Memory B cell (primary cell): ENCODE results near the gene LTA.

Experiments
- ATAC-seq: fragments of 150-1000 bp; cut with Tn5 transposase; 2 replicates; pipeline ENCODE4 v1.10.0; 2021; ENCODE audit warnings: low read depth, mild to moderate bottlenecking, moderate library complexity
- DNase-seq, 2 donors: peaks; one replicate each; pipeline ENCODE4 v3.0.0; 2022; ENCODE audit warnings: low spot score in 2 of 2
- H3K27ac Mint-ChIP-seq: one replicate; pipeline ENCODE4 v1.8.0; 2022; ENCODE audit warnings: mild to moderate bottlenecking, moderate library complexity, mixed read lengths
- H3K27me3 Mint-ChIP-seq: one replicate; pipeline ENCODE4 v1.8.0; 2022; ENCODE audit warnings: mixed read lengths
- H3K36me3 Mint-ChIP-seq: one replicate; pipeline ENCODE4 v1.8.0; 2022; ENCODE audit warnings: mild to moderate bottlenecking, mixed read lengths
- H3K4me1 Mint-ChIP-seq: one replicate; pipeline ENCODE4 v1.8.0; 2022; ENCODE audit warnings: mixed read lengths
- H3K4me3 Mint-ChIP-seq: one replicate; pipeline ENCODE4 v1.8.0; 2022; ENCODE audit warnings: mild to moderate bottlenecking, moderate library complexity, mixed read lengths
- H3K9me3 Mint-ChIP-seq: one replicate; pipeline ENCODE4 v1.8.0; 2022; ENCODE audit warnings: mixed read lengths

Gene LTA, protein sequence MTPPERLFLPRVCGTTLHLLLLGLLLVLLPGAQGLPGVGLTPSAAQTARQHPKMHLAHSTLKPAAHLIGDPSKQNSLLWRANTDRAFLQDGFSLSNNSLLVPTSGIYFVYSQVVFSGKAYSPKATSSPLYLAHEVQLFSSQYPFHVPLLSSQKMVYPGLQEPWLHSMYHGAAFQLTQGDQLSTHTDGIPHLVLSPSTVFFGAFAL

GRCh38 chr6:31572041-31572911 lies at the start of gene LTA:
Gene LTA (plus strand): TSS chr6:31572289. CDS start chr6:31572743, 454 bp downstream.
- peak; percentile 60 to 71 for DNase-seq
- Mint-ChIP-seq H3K4me1 (peaks cover 73% of the 10 kb centered on the region), H3K4me3 (peak within 1 kb of the TSS; percentile 96), H3K9me3 (no peaks in the 10 kb centered on the region), H3K27ac (peak within 1 kb of the TSS; percentile 95), H3K27me3 (no peaks in the 10 kb centered on the region), H3K36me3 (peaks cover 13% of the 10 kb centered on the region)
- peak; percentile 58 for ATAC-seq

GRCh38 chr6:31525553-31525931 lies 46.5 kb upstream of the LTA start:
- no peaks in the 10 kb centered on the region for H3K9me3 Mint-ChIP-seq
- no peaks in the 10 kb centered on the region for H3K27me3 Mint-ChIP-seq
- H3K27ac Mint-ChIP-seq = no peak overlapping the region
- H3K4me1 Mint-ChIP-seq = peaks cover 6% of the 10 kb centered on the region
- H3K4me3 Mint-ChIP-seq = no peak overlapping the region
- ATAC-seq (no peak), DNase-seq (no peak)
- peaks cover 5% of the 10 kb centered on the region for H3K36me3 Mint-ChIP-seq

DNA sequence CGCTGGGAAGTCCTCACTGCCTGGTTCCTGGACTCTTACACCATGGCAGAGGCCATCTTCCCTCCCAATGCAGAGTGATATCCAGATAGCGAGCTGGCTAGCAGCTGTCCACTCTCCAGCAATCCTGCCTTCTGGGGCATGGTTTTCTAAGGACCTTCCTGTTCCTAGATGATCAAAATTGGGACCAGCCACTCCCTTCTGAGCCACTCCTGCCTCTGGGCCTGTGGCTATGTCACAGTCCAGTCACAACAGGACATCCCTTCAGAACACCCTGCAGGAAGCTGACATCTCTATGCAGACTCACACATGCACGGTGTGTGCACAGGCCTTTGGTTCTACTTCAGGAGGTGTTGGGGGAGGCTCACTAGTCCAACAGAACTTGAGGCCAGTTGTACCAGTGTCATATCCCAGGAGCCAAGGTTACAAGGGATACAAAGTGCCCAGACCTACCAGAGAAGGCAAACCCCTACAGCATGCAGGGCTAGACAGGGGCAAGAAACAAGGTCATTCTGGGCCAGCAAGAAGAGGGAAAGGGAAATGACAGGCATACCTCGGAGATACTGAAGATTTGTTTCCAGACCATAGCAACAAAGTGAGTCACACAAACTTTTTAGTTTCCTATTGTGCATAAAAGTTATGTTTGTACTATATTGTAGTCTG lies 46.0 kb upstream of the LTA start:
- Mint-ChIP-seq H3K36me3 (peaks cover 9% of the 10 kb centered on the region), H3K4me3 (no peak overlapping the region), H3K9me3 (no peaks in the 10 kb centered on the region), H3K27ac (no peak overlapping the region), H3K27me3 (no peaks in the 10 kb centered on the region), H3K4me1 (peaks cover 9% of the 10 kb centered on the region)
- DNase-seq = no peak
- ATAC-seq = no peak

DNA sequence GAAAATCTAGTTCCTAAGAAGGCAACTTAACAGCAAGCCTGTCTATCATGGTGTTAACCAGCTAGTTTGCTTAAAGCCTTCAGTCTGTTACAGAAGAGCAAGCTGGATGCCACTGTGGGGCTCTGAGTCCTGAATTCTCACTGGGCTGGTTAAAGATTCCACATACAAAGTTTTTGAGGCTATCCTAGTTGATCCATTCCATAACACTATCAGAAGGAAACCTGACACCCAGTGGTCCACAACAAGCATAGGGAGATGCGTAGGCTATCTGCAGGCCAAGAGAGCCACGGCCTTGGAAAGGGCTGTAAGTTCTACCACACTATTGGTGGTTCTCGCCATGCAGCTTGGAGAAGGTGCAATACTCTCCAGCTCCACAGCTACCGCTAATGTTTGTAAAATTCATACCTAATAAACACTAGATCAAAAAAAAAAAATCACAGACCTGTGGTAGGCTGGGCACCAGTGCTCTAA lies 43.7 kb upstream of the LTA start:
- Mint-ChIP-seq H3K4me1 (peaks cover 13% of the 10 kb centered on the region), H3K36me3 (peaks cover 18% of the 10 kb centered on the region), H3K27me3 (no peaks in the 10 kb centered on the region), H3K9me3 (no peaks in the 10 kb centered on the region), H3K27ac (peak overlapping the region; percentile 60), H3K4me3 (no peak overlapping the region)
- DNase-seq (no peak), ATAC-seq (no peak)

DNA sequence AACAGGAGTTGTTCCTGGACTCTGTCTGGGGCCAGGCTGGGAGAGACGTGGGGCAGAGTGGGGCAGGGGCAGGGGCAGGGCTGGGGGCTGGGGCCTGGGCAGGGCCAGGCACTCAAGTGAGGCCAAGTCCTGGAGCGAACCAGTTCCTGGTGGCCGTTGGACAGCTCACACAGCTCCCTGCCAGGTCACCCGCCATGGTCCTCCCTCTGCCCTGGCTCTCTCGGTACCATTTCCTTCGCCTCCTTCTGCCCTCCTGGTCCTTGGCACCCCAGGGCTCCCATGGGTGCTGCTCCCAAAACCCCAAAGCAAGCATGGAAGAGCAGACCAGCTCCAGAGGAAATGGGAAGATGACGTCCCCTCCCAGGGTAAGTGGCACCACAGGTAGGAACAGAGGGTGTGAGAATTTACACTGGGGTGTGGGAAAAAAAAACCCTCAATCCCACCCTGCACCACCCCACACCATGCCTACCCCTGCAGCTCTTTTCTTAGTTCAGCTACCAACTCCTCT lies 43.2 kb upstream of the LTA start, which contains the start of gene MCCD1:
TSS of gene MCCD1 (plus strand) at position 142 of the 508 bp plus-strand sequence. CDS start at position 195, 53 bp downstream.
- Mint-ChIP-seq H3K27me3 (no peaks in the 10 kb centered on the region), H3K4me1 (peaks cover 14% of the 10 kb centered on the region), H3K4me3 (no peak within 1 kb of the TSS), H3K9me3 (no peaks in the 10 kb centered on the region), H3K36me3 (peaks cover 19% of the 10 kb centered on the region), H3K27ac (peak within 1 kb of the TSS; percentile 60)
- ATAC-seq (no peak), DNase-seq (no peak)

- H3K4me1 Mint-ChIP-seq = peaks cover 14% of the 10 kb centered on the region
- H3K27me3 Mint-ChIP-seq = no peaks in the 10 kb centered on the region
- no peak for DNase-seq
- no peaks in the 10 kb centered on the region for H3K9me3 Mint-ChIP-seq
- no peak for ATAC-seq
- H3K27ac Mint-ChIP-seq = no peak overlapping the region
- peaks cover 21% of the 10 kb centered on the region for H3K36me3 Mint-ChIP-seq
- H3K4me3 Mint-ChIP-seq = no peak overlapping the region
These were observed 42.5 kb upstream of the LTA start for GRCh38 chr6:31529329-31530150.

GRCh38 chr6:31530659-31531058 lies 41.4 kb upstream of the LTA start:
- no peak overlapping the region for H3K27ac Mint-ChIP-seq
- ATAC-seq (no peak), DNase-seq (no peak)
- H3K36me3 Mint-ChIP-seq = peaks cover 30% of the 10 kb centered on the region
- H3K4me3 Mint-ChIP-seq = no peak overlapping the region
- H3K27me3 Mint-ChIP-seq = no peaks in the 10 kb centered on the region
- H3K4me1 Mint-ChIP-seq = peaks cover 14% of the 10 kb centered on the region
- no peaks in the 10 kb centered on the region for H3K9me3 Mint-ChIP-seq

- Mint-ChIP-seq H3K27ac (no peak overlapping the region), H3K4me3 (no peak overlapping the region), H3K36me3 (peaks cover 35% of the 10 kb centered on the region), H3K27me3 (no peaks in the 10 kb centered on the region), H3K9me3 (no peaks in the 10 kb centered on the region), H3K4me1 (peaks cover 15% of the 10 kb centered on the region)
- DNase-seq (no peak), ATAC-seq (no peak)
These were observed 40.9 kb upstream of the LTA start for GRCh38 chr6:31531162-31531561.

DNA sequence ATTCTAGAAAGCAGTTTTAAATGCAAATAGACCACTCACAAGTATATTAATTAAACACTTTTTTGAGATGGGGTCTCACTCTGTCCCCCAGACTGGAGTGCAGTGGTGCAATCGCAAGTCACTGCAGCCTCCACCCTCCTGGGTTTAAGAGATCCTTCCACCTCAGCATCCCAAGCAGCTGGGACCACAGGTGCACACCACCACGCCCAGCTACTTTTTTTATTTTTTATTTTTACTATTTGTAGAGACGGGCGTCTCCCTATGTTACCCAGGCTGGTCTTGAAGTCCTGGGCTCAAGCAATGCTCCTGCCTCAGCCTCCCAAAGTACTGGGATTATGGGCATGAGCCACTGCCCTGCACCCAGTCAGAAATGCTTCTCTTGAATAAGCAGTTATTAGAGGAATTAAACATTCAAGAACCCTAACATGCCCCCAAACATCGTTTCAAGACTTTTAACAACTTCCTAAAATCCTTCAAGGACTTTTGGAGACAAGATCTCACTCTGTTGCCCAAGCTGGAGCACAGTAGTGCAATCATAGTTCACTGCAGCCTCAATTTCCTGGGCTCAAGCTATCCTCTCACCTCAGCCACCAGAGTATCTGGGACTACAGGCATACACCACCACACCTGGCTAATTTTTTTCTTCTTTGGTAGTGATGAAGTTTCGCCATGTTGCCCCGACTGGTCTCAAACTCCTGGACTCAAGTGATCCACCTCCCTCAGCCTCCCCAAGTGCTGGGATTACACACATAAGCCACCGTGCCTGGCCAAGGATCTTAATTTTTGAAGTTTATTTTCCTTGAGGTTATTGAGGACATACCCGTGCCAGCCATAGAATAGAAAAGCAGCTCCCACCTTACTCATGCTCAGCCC lies 40.1 kb upstream of the LTA start:
- Mint-ChIP-seq H3K27ac (no peak overlapping the region), H3K27me3 (no peaks in the 10 kb centered on the region), H3K4me3 (no peak overlapping the region), H3K36me3 (peaks cover 40% of the 10 kb centered on the region), H3K4me1 (peaks cover 14% of the 10 kb centered on the region), H3K9me3 (no peaks in the 10 kb centered on the region)
- no peak for ATAC-seq
- DNase-seq = no peak

DNA sequence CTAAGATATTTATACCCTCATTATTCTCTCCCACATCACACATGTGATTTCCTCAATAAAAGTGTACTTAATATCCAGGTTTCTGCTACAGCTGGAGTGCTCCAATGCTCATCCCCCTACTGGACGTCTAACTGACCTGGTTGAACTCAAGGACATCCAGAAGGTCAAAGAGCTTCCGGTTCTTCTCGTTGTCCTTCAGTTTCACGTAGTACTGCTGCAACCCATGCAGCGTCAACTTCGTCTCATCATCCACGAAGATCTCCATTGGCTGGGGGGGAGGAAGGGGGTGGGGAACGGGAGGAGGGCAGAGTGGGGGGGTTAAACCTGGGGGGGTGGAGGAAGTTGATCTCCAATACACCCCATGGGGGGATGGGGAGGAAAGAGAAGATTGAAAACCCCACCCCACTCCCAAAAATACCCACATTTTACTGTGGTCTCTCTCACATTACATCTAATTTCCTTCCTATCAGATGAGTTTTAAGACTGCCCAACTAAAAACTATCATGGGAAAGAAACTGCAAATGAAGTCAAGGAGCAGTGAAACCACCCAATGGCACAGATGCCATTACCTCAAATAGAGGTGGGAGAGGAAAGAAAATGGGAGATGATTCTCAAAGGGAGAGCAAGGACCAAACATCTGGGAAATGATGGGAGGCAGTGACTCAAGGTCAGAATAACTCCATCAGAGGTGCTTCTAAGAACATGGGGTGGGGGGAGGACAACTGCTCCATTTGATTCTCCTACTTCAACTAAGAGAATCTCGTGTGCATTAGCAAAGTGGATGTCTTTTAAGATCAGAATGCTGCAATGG lies 39.2 kb upstream of the LTA start:
- no peak for DNase-seq
- H3K27me3 Mint-ChIP-seq = no peaks in the 10 kb centered on the region
- no peaks in the 10 kb centered on the region for H3K9me3 Mint-ChIP-seq
- no peak overlapping the region for H3K27ac Mint-ChIP-seq
- H3K4me1 Mint-ChIP-seq = peaks cover 17% of the 10 kb centered on the region
- no peak overlapping the region for H3K4me3 Mint-ChIP-seq
- no peak for ATAC-seq
- peaks cover 43% of the 10 kb centered on the region for H3K36me3 Mint-ChIP-seq

DNA sequence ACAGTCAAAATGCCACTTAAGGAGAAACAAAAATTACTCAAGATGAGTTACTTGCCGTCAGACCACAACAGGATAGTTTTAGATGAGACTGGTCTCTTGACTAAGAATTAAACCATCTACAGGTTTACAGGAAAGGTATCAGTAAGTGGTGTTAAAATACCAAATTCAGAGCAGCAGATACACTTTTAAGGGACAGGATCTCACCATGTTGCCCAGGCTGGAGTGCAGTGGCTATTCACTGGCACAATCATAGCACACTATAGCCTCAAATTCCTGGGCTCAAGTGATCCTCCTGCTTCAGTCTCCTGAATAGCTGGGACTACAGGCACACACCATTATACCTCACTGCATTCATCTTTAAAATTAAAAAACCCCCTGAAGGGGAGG lies 38.6 kb upstream of the LTA start:
- H3K4me3 Mint-ChIP-seq = no peak overlapping the region
- ATAC-seq (no peak), DNase-seq (no peak)
- no peaks in the 10 kb centered on the region for H3K9me3 Mint-ChIP-seq
- peaks cover 20% of the 10 kb centered on the region for H3K4me1 Mint-ChIP-seq
- peaks cover 47% of the 10 kb centered on the region for H3K36me3 Mint-ChIP-seq
- no peaks in the 10 kb centered on the region for H3K27me3 Mint-ChIP-seq
- H3K27ac Mint-ChIP-seq = no peak overlapping the region

- peaks cover 26% of the 10 kb centered on the region for H3K4me1 Mint-ChIP-seq
- no peaks in the 10 kb centered on the region for H3K9me3 Mint-ChIP-seq
- no peak for DNase-seq
- H3K36me3 Mint-ChIP-seq = peaks cover 53% of the 10 kb centered on the region
- no peak overlapping the region for H3K27ac Mint-ChIP-seq
- no peak for ATAC-seq
- H3K27me3 Mint-ChIP-seq = no peaks in the 10 kb centered on the region
- H3K4me3 Mint-ChIP-seq = no peak overlapping the region
These were observed 38.1 kb upstream of the LTA start for GRCh38 chr6:31534011-31534410.
